Osteocyte (in vitro differentiated cells): Measurements from ENCODE around the gene ACSM4. TPM values are rescaled to one million over a fixed set of nuclear protein-coding genes. Genes with fewer than 3 reads are reported as not detected.

Experiments
- DNase-seq: peaks from one replicate; pipeline ENCODE4 v3.0.0; 2021; ENCODE audit warnings: mixed read lengths; ENCODE audit not compliant: unreplicated experiment; ENCODE audit errors: extremely low spot score
- H3K27ac Mint-ChIP-seq: one replicate; pipeline ENCODE4 v1.8.0; 2021; ENCODE audit warnings: mild to moderate bottlenecking, mixed read lengths; ENCODE audit not compliant: unreplicated experiment
- H3K27me3 Mint-ChIP-seq: one replicate; pipeline ENCODE4 v1.8.0; 2021; ENCODE audit warnings: mixed read lengths; ENCODE audit not compliant: unreplicated experiment
- H3K36me3 Mint-ChIP-seq: one replicate; pipeline ENCODE4 v1.8.0; 2021; ENCODE audit warnings: mixed read lengths; ENCODE audit not compliant: unreplicated experiment
- H3K4me1 Mint-ChIP-seq: one replicate; pipeline ENCODE4 v1.8.0; 2021; ENCODE audit warnings: mixed read lengths; ENCODE audit not compliant: unreplicated experiment
- H3K4me3 Mint-ChIP-seq: one replicate; pipeline ENCODE4 v1.8.0; 2021; ENCODE audit warnings: mild to moderate bottlenecking, moderate library complexity, mixed read lengths; ENCODE audit not compliant: unreplicated experiment
- H3K9me3 Mint-ChIP-seq: one replicate; pipeline ENCODE4 v1.8.0; 2021; ENCODE audit warnings: mixed read lengths; ENCODE audit not compliant: unreplicated experiment
- total RNA-seq: library from RNA; stranded (reverse); gene quantifications from 2 replicates; pipeline ENCODE4 v1.2.1, GENCODE V29; 2021
- TF ChIP-seq, protein P1 (sequence below): fragments of 200-600 bp; sonication (generic); IDR thresholded peaks from 2 replicates; pipeline ENCODE4 v1.5.0; 2021; ENCODE audit warnings: antibody characterized with exemption, mild to moderate bottlenecking, moderate library complexity

Gene ACSM4
- total RNA-seq, 1 donor from 2014 or later, result not detected

DNA sequence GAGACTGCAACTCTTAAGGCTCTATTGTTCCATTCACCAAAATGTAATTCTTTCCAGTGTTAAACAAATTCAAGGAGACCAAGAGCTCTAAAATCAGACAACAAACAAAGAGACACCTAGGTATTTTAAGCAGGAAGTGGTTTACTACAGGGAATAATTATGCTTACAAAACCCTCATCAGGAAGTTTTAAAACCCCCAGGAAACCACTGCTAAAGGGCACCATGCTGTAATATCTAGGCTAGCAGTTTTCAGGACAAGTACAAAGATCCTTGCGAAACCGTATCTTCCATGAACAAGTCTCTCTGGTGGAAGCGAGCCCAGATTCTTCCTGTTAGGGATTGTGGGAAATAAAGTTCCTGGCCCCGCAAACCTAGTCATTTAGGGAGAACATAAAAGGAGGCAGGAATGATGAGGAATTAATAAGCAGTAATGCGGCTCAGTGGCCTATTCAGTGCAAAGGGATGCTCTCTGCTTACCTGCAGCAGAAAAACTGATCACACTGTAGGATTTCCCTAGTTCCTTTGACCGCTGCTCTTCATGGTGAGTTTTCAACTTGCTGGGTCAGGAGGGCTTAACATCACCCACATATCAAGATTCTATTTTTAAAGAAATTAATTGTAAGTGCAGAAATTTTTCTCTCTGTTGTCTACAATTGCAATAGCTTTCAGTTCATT, 42.8 kb downstream of the ACSM4 start:
- Mint-ChIP-seq H3K27ac (no peak overlapping the region), H3K4me1 (no peaks in the 10 kb centered on the region), H3K36me3 (peaks cover 4% of the 10 kb centered on the region), H3K4me3 (no peak overlapping the region), H3K27me3 (no peaks in the 10 kb centered on the region), H3K9me3 (peaks cover 19% of the 10 kb centered on the region)
- TF ChIP-seq, protein P1, sequence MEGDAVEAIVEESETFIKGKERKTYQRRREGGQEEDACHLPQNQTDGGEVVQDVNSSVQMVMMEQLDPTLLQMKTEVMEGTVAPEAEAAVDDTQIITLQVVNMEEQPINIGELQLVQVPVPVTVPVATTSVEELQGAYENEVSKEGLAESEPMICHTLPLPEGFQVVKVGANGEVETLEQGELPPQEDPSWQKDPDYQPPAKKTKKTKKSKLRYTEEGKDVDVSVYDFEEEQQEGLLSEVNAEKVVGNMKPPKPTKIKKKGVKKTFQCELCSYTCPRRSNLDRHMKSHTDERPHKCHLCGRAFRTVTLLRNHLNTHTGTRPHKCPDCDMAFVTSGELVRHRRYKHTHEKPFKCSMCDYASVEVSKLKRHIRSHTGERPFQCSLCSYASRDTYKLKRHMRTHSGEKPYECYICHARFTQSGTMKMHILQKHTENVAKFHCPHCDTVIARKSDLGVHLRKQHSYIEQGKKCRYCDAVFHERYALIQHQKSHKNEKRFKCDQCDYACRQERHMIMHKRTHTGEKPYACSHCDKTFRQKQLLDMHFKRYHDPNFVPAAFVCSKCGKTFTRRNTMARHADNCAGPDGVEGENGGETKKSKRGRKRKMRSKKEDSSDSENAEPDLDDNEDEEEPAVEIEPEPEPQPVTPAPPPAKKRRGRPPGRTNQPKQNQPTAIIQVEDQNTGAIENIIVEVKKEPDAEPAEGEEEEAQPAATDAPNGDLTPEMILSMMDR, result no peak
- no peak for DNase-seq

DNA sequence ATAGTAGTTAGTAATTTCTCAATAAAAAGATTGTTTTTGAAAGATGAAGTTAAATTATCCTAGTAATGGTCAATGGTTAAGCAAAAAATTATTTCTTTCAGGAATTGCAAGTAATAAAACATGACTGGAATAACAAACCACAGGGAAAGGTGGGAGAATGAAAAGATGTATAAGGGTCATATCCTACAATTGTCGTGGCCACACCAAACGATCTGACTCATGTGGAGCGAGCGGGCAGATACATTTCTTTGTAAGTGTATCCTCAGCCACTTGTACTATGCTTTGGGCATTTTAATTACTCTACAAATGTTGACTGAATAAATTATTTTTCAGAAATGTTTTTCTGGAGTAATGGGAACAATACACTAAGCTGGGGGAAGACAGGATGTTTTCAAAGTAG, 45.5 kb downstream of the ACSM4 start:
- H3K36me3 Mint-ChIP-seq, result peaks cover 4% of the 10 kb centered on the region
- no peaks in the 10 kb centered on the region for H3K4me1 Mint-ChIP-seq
- no peak for DNase-seq
- H3K27me3 Mint-ChIP-seq, result no peaks in the 10 kb centered on the region
- no peak overlapping the region for H3K27ac Mint-ChIP-seq
- H3K9me3 Mint-ChIP-seq, result peaks cover 11% of the 10 kb centered on the region
- TF ChIP-seq, protein P1, result no peak
- no peak overlapping the region for H3K4me3 Mint-ChIP-seq

DNA sequence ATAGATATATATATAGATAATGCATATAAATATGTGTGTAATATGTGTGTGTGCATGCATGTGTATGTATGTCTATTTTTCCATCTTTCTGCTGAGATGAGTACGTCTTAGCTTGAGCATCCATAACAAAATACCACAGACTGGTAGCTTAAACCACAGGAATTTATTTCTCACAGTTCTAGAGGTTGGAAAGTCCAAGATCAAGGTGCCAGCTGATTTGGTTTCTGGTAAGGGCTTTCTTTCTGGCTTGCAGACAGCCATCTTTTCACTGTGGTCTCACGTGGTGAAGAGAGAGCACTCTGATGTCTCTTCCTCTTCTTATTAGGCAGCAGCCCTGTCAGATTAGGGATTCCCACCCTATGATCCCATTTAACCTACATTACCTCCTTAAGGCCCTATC, 47.3 kb downstream of the ACSM4 start:
- Mint-ChIP-seq H3K9me3 (no peaks in the 10 kb centered on the region), H3K27me3 (no peaks in the 10 kb centered on the region), H3K36me3 (no peaks in the 10 kb centered on the region), H3K4me3 (no peak overlapping the region), H3K27ac (no peak overlapping the region), H3K4me1 (no peaks in the 10 kb centered on the region)
- no peak for DNase-seq
- TF ChIP-seq, protein P1, result no peak

DNA sequence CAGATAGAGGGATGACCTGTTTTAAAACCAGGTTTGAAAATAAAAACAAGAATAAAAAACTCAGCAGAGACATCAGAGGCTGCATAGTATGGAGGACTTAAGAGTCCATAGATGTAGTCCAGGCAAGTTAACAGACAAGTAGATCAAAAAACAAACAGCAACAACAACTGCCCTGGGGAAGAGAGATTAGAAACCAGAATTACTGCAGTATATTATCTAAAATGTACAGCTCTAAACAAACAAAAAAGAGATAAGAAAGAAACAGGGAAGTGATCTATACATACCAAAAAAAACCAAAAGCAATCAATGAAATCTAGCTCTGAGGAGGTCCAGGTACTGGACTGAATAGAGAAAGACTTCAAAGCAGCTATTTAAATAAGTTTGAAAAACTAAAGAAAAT, 48.8 kb downstream of the ACSM4 start:
- Mint-ChIP-seq H3K27me3 (no peaks in the 10 kb centered on the region), H3K9me3 (no peaks in the 10 kb centered on the region), H3K27ac (no peak overlapping the region), H3K36me3 (no peaks in the 10 kb centered on the region), H3K4me1 (no peaks in the 10 kb centered on the region), H3K4me3 (no peak overlapping the region)
- TF ChIP-seq, protein P1, result no peak
- DNase-seq, result no peak

DNA sequence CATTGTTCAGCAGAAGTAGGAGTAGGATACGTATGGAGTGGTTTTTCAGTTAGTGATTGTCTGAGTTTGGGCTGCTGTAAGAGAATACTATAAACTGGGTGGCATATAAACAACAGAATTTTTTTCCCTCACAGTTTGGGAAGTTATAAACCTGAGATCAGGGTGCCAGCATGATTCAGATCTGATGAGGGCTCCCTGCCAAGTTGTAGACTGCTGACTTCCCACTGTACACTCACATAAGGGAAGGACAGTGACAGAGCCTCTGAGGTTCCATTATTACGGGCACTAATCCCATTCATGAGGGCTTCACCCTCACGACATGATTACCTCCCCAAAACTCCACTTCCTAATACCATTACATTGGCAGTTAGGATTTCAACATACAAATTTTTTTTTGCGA, 50.7 kb downstream of the ACSM4 start:
- no peaks in the 10 kb centered on the region for H3K4me1 Mint-ChIP-seq
- H3K9me3 Mint-ChIP-seq, result no peaks in the 10 kb centered on the region
- no peaks in the 10 kb centered on the region for H3K27me3 Mint-ChIP-seq
- no peak overlapping the region for H3K27ac Mint-ChIP-seq
- DNase-seq, result no peak
- TF ChIP-seq, protein P1, result no peak
- H3K4me3 Mint-ChIP-seq, result no peak overlapping the region
- H3K36me3 Mint-ChIP-seq, result no peaks in the 10 kb centered on the region
